Right lobe of liver (tissue), 4 donors: ENCODE measurements around the gene ZNF48.

Source experiments
- POLR2A ChIP-seq: fragments of 450-650 bp; IDR thresholded peaks from one replicate; pipeline ENCODE4 v1.6.1; 2017; ENCODE audit warnings: antibody characterized with exemption, mild to moderate bottlenecking
- TF ChIP-seq, protein P1 (sequence below), 4 donors: fragments of 200-600 bp in 3 of 4; fragments of 450-650 bp in 1 of 4; IDR thresholded peaks; one replicate each; pipeline versions ENCODE4 v1.5.1 to v1.8.0; 2016 to 2022; ENCODE audit warnings: antibody characterized with exemption in 4 of 4, mild to moderate bottlenecking in 2 of 4
- donor health status: DM: no; HTN: no; CAD: no.
- donor health status: DM: no; HTN: no; CAD: no.
- donor health status: DM: no; HTN: yes; CAD: no.

DNA sequence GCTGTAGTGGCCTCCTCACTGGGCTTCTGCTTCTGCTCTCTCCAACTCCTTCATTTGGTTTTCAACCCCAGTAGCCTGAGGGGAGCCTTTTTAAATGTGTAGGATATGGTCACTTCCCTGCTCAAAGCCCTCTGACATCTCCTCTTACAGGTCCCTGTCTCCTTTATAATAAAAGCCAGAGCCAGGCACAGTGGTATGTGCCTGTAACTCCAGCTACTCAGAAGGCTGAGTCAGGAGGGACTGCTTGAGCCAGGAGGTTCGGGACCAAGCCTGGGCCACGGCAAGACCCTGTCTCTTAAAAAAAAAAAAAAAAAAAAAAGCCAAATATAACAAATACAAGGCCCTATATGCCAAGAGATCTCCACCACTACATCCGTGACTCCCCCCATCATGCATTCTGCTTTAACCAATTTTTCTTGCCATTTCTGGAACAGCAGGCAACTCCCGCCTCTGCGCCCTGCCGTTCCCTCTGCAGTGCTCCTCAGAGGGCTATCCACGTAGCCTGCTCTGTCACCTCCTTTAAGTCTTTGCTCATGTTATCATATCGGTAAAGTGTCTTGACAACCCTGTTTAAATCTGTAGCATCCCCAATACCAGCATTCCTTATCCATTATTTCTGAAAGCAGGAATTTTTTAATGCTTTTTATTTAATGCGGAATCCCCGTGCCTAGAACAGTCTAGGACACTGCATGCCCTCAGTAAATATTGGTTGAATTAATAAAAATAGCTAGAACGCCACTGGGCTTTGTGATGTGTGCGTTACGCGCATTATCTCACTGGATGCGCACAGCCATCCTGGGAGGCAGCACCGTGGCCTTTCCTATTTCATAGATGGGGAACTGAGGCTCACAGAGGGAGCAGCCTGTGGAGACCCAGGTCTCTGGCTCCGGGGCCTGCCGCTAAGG is 21.7 kb downstream of the ZNF48 start:
- TF ChIP-seq, protein P1, sequence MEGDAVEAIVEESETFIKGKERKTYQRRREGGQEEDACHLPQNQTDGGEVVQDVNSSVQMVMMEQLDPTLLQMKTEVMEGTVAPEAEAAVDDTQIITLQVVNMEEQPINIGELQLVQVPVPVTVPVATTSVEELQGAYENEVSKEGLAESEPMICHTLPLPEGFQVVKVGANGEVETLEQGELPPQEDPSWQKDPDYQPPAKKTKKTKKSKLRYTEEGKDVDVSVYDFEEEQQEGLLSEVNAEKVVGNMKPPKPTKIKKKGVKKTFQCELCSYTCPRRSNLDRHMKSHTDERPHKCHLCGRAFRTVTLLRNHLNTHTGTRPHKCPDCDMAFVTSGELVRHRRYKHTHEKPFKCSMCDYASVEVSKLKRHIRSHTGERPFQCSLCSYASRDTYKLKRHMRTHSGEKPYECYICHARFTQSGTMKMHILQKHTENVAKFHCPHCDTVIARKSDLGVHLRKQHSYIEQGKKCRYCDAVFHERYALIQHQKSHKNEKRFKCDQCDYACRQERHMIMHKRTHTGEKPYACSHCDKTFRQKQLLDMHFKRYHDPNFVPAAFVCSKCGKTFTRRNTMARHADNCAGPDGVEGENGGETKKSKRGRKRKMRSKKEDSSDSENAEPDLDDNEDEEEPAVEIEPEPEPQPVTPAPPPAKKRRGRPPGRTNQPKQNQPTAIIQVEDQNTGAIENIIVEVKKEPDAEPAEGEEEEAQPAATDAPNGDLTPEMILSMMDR (IDR thresholded peaks at IDR 0.05) = no peak
- TF ChIP-seq POLR2A = no peak
